Lower leg skin (tissue), 4 donors: Measurements from ENCODE around the gene RTRAF. TPM values are rescaled to one million over a fixed set of nuclear protein-coding genes. Genes with fewer than 3 reads are reported as not detected.

Experiments used
- DNase-seq, 2 donors: peaks; one replicate each; pipeline ENCODE4 v3.0.0-alpha.2; 2019; ENCODE audit warnings: low spot score in 2 of 2
- H3K4me3 ChIP-seq: fragments of 200-600 bp; sonication (generic); 2 replicates; pipeline ENCODE4 v1.5.1; 2017; ENCODE audit warnings: mild to moderate bottlenecking, low read depth; ENCODE audit not compliant: poor library complexity, severe bottlenecking
- POLR2A ChIP-seq, 2 donors: fragments of 450-650 bp; IDR thresholded peaks; one replicate each; pipeline ENCODE4 v1.6.1; 2016 to 2017; ENCODE audit warnings: antibody characterized with exemption in 2 of 2, mild to moderate bottlenecking in 1 of 2, moderate library complexity in 1 of 2
- WGBS, 2 donors: methylation state at CpG; one replicate each; pipeline ENCODE4 v1.1.5; 2018; 5-methylcytosine and 5-hydroxymethylcytosine counted together
- intact Hi-C: fragments of 100-400 bp; cut with DNase I; formaldehyde crosslinking; loops from one replicate; pipeline ENCODE4 v1.15.0; 2023; ENCODE audit warnings: low total_unique reads
- total RNA-seq, 4 donors: library from RNA; depleted of rRNA; stranded (reverse); fragments of >200 nt; gene quantifications; one replicate each; pipeline ENCODE4 v1.1.0, GENCODE V29; 2016
- TF ChIP-seq, protein P1 (sequence below), 3 donors: fragments of 450-650 bp; IDR thresholded peaks; one replicate each; pipeline ENCODE4 v1.5.1; 2016; ENCODE audit warnings: antibody characterized with exemption in 3 of 3, mild to moderate bottlenecking in 3 of 3, moderate library complexity in 2 of 3

RTRAF gene
- total RNA-seq, 4 donors from 2014 or later: 32.5 to 48.0 (median 40.6) TPM

- intact Hi-C loops: no loop called here
- no peak for TF ChIP-seq POLR2A (IDR thresholded peaks at IDR 0.05)
- TF ChIP-seq, protein P1, sequence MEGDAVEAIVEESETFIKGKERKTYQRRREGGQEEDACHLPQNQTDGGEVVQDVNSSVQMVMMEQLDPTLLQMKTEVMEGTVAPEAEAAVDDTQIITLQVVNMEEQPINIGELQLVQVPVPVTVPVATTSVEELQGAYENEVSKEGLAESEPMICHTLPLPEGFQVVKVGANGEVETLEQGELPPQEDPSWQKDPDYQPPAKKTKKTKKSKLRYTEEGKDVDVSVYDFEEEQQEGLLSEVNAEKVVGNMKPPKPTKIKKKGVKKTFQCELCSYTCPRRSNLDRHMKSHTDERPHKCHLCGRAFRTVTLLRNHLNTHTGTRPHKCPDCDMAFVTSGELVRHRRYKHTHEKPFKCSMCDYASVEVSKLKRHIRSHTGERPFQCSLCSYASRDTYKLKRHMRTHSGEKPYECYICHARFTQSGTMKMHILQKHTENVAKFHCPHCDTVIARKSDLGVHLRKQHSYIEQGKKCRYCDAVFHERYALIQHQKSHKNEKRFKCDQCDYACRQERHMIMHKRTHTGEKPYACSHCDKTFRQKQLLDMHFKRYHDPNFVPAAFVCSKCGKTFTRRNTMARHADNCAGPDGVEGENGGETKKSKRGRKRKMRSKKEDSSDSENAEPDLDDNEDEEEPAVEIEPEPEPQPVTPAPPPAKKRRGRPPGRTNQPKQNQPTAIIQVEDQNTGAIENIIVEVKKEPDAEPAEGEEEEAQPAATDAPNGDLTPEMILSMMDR (IDR thresholded peaks at IDR 0.05): no peak
- WGBS, 2 donors: 48 to 55% methylated on average over 4 of the region's 4 CpGs
- DNase-seq: no peak
- H3K4me3 ChIP-seq: no peak overlapping the region
These were observed 6.9 kb downstream of the RTRAF start for GRCh38 chr14:51996148-51996746.

DNA sequence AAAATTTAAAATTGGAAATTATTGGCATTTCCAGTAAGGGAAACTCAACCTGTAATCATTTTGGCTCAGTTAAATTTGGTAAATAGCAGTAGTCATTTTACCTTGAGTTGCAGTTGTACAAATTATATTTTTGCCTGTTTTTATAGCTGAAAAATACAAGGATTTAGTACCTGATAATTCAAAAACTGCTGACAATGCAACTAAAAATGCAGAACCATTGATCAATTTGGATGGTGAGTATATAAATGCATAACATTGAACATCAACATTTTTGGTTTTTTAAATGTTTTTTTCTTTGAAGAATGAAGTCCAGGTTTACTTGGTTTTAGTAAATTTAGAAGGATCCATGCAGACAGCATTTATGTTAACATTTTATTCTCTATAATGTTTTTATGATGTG is 9.0 kb downstream of the RTRAF start:
- DNase-seq: no peak
- TF ChIP-seq, protein P1 (IDR thresholded peaks at IDR 0.05): no peak
- TF ChIP-seq POLR2A (IDR thresholded peaks at IDR 0.05): no peak
- intact Hi-C loops: no loop called here
- H3K4me3 ChIP-seq: no peak overlapping the region

DNA sequence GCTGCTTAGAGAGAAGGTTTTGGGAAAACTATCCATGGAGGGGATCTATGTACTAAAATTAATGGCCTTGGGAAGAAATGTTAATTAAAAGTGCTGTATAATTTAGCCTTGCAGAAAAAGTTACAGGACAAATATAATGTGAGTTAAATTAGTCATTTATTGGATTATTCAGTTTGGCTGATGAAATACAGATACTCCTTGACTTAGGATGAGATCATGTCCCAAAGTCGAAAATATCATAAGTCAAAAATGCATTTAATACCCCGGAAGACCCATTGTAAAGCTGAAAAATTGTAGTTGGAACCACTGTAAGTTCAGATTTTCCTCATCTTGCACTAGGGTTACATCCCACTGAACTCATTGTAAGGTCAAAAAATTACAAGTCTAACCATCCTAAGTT is 9.7 kb downstream of the RTRAF start:
- 68 to 71% methylated on average over 2 of the region's 2 CpGs for WGBS, 2 donors
- H3K4me3 ChIP-seq: no peak overlapping the region
- TF ChIP-seq, protein P1 (IDR thresholded peaks at IDR 0.05): no peak
- no peak for TF ChIP-seq POLR2A (IDR thresholded peaks at IDR 0.05)
- no peak for DNase-seq
- intact Hi-C loops: no loop called here

DNA sequence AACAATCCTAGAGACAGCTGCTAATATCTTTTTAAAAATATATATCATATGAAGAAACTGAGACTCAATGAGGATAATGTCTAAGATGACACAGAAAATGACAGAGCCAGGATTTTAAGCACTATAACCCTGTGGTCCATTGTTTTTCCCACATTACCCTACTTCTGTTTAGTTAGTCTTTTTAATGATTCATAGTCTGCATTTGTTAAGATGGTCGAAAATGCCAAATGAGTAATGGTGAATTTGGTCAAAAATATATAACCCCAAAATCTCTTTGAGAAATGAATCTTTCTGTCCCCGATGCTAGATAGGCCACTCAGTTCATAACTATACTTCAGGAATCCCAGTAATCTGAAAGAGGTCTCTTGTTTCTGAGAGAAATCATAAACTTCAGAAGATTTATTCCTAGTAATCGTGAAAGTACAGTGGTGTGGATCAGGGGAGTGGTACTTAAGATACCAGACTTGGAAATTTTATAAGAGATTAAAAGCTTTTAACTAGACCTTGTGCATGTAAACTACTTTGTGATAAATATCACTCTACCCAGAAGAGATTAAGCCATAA is 10.8 kb downstream of the RTRAF start:
- no peak for TF ChIP-seq POLR2A (IDR thresholded peaks at IDR 0.05)
- TF ChIP-seq, protein P1 (IDR thresholded peaks at IDR 0.05): no peak
- intact Hi-C loops: no loop called here
- 76 to 82% methylated on average over 3 of the region's 3 CpGs for WGBS, 2 donors

DNA sequence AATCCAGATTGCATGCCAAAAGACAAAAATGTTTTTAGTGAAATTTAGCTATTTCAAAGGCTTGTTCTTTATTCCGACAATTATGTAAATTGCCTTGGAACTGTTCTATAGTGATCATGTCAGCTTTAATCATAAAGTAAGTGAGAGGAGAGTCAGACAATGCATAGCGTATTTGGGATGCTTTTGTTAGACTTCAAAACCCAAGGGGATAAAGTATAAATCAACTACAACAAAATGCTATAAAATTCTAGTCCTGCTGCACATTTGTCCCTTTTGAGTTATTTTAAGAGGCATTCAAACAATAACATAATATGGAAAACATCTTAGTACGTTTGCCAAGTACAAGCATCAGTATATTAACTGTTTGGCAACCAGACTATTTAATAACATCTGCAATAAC is 11.3 kb downstream of the RTRAF start:
- intact Hi-C loops: no loop called here
- DNase-seq: no peak
- TF ChIP-seq, protein P1 (IDR thresholded peaks at IDR 0.05): no peak
- TF ChIP-seq POLR2A (IDR thresholded peaks at IDR 0.05): no peak
- H3K4me3 ChIP-seq: no peak overlapping the region
- 79 to 84% methylated on average over 3 of the region's 3 CpGs for WGBS, 2 donors

More for the DNA sequence above, 10.8 kb downstream of the RTRAF start:
- no peak overlapping the region for H3K4me3 ChIP-seq
- no peak for DNase-seq

DNA sequence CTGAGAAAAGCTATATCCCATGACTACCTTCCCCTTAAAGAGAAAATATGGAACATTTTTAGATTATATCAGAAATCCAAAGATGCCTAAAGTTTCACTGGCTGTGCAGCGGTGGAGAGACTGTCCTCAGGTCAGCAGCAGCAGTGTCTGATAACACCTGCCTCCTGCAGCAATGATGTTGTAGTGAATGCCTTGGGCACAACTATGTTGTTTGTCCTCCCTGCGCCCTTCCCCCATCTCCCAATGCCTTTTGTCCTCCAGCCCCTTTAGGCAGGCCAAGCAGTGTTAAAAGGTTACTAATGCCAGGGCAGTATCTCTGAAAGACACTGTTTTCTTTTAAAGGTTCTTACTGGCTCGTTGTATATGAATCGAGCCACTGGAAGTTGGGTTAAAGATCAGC is 13.2 kb downstream of the RTRAF start:
- H3K4me3 ChIP-seq: no peak overlapping the region
- no peak for DNase-seq
- TF ChIP-seq POLR2A (IDR thresholded peaks at IDR 0.05): no peak
- TF ChIP-seq, protein P1 (IDR thresholded peaks at IDR 0.05): no peak
- 86% methylated on average over 4 of the region's 4 CpGs for WGBS, 2 donors
- intact Hi-C loops: no loop called here
